Activated T-helper 1 cell treated with anti-CD3 and anti-CD28 coated beads, Interleukin-12 subunit alpha, Interleukin-12 subunit beta, Interleukin-2, Interleukin-4 antibody, amounts not matched to agents 30 ng/mL and 10 ng/mL and 1 ng/mL, durations not matched to agents 14 hours and 24 hours and 36 hours (primary cell): Measurements from ENCODE around the gene SRGAP2C. TPM values are rescaled to one million over a fixed set of nuclear protein-coding genes. Genes with fewer than 3 reads are reported as not detected.
A peak's percentile ranks its signal among the peaks of the same experiment; 100 is the strongest.
"Not testable (repeated sequence)": the region's sequence is repeated elsewhere in the genome, so short reads cannot be mapped to it uniquely, and the experiment has no call there.

ENCODE experiments used
- DNase-seq: peaks from one replicate; pipeline ENCODE4 v3.0.0; 2021; ENCODE audit warnings: low spot score
- H3K27ac Mint-ChIP-seq: one replicate; pipeline ENCODE4 v1.8.0; 2021; ENCODE audit warnings: mild to moderate bottlenecking, mixed read lengths
- H3K27me3 Mint-ChIP-seq: one replicate; pipeline ENCODE4 v1.8.0; 2022; ENCODE audit warnings: mild to moderate bottlenecking, moderate library complexity, mixed read lengths; ENCODE audit not compliant: insufficient read depth
- H3K36me3 Mint-ChIP-seq: one replicate; pipeline ENCODE4 v1.8.0; 2021; ENCODE audit warnings: low read depth, mixed read lengths
- H3K4me1 Mint-ChIP-seq: one replicate; pipeline ENCODE4 v1.8.0; 2021; ENCODE audit warnings: low read depth, mixed read lengths
- H3K4me3 Mint-ChIP-seq: one replicate; pipeline ENCODE4 v1.8.0; 2021; ENCODE audit warnings: mild to moderate bottlenecking, moderate library complexity, mixed read lengths
- H3K9me3 Mint-ChIP-seq: one replicate; pipeline ENCODE4 v1.8.0; 2021; ENCODE audit warnings: mixed read lengths
- intact Hi-C: fragments of 100-400 bp; cut with micrococcal nuclease; formaldehyde crosslinking; loops from one replicate; pipeline ENCODE4 v1.15.1; 2024
- total RNA-seq: library from RNA; stranded (reverse); gene quantifications from 2 replicates; pipeline ENCODE4 v1.2.3, GENCODE V29; 2022

Gene SRGAP2C
- total RNA-seq, 1 donor from 2014 or later = 52.9 TPM

- H3K27me3 Mint-ChIP-seq, H3K27ac Mint-ChIP-seq, intact Hi-C loops, H3K36me3 Mint-ChIP-seq, H3K9me3 Mint-ChIP-seq, H3K4me1 Mint-ChIP-seq, H3K4me3 Mint-ChIP-seq, DNase-seq: not testable (repeated sequence)
Measured at GRCh38 chr1:121349332-121349967, 164.7 kb downstream of the SRGAP2C start.

GRCh38 chr1:121355711-121356420, 171.1 kb downstream of the SRGAP2C start:
- H3K4me3 Mint-ChIP-seq, DNase-seq, H3K4me1 Mint-ChIP-seq, H3K27ac Mint-ChIP-seq, intact Hi-C loops, H3K9me3 Mint-ChIP-seq, H3K36me3 Mint-ChIP-seq, H3K27me3 Mint-ChIP-seq: not testable (repeated sequence)

DNA sequence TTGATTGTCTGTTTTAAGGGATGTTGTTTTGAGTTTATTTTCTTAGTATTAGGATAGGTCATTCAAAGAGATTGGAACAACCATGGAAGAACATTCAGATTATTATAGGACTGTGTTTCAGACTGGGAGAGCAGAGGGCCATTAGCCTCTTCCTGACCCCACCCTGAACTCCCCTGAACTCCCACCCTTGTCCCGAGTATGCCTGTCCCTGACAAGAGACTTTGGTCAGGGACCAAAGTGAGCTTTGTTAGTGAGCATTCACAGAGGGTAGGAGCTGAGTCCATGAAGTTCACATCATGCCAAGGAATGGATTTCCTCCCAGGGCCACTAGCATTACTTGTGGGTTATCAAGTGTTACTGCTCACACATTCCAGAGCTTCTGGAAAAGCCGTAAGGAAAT, 172.0 kb downstream of the SRGAP2C start:
- H3K27ac Mint-ChIP-seq, H3K4me1 Mint-ChIP-seq, DNase-seq, H3K4me3 Mint-ChIP-seq, H3K9me3 Mint-ChIP-seq, H3K36me3 Mint-ChIP-seq, intact Hi-C loops, H3K27me3 Mint-ChIP-seq: not testable (repeated sequence)

- H3K27ac Mint-ChIP-seq, H3K9me3 Mint-ChIP-seq, DNase-seq, H3K4me3 Mint-ChIP-seq, H3K4me1 Mint-ChIP-seq, H3K36me3 Mint-ChIP-seq, intact Hi-C loops, H3K27me3 Mint-ChIP-seq: not testable (repeated sequence)
Measured at GRCh38 chr1:121360531-121360930, 175.8 kb downstream of the SRGAP2C start.

DNA sequence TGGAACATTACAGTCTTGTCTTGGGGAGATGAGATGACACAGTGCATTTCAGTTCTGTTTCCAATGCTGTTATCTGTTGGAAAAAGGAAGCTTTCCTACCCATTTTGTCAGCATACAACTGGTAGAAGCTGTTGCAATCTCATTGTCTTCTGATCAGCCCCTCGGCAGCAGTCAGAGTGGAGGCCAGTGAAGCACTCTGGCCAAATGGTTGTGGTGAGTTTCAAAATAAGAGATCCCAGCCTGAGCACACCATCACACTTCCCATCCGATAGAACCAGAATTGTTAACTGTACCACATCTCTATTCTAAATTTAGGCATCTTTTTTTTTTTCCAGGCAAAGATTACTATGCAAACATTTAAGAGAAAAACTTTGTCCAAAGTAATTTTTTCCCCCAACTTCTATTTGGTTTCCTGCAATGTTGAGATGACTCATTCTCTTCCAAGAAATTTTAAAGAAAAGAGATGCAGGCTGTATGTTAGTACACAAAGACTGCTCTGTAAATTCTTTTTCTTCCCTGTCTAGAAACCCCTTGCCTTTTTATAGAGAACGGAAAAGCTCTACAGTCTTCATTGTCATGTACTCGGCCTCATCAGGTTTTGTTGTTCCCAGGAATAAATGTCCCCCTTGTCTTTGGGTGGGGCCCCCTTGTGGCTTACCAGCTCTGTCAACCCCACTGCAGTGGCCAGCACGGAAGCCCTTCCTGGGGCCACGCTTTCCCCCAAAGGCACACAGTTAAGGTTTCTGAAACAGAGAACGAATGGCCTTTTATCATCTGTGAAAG, 176.9 kb downstream of the SRGAP2C start:
- peak overlapping the region; percentile 39 for H3K4me3 Mint-ChIP-seq
- DNase-seq, intact Hi-C loops, H3K9me3 Mint-ChIP-seq, H3K27me3 Mint-ChIP-seq, H3K4me1 Mint-ChIP-seq, H3K36me3 Mint-ChIP-seq: not testable (repeated sequence)
- H3K27ac Mint-ChIP-seq = peak overlapping the region; percentile 86

GRCh38 chr1:121362234-121362883, 177.6 kb downstream of the SRGAP2C start:
- H3K9me3 Mint-ChIP-seq, H3K36me3 Mint-ChIP-seq, H3K4me1 Mint-ChIP-seq, H3K27me3 Mint-ChIP-seq, intact Hi-C loops, DNase-seq: not testable (repeated sequence)
- H3K27ac Mint-ChIP-seq = peak overlapping the region; percentile 86
- peak overlapping the region; percentile 45 for H3K4me3 Mint-ChIP-seq

DNA sequence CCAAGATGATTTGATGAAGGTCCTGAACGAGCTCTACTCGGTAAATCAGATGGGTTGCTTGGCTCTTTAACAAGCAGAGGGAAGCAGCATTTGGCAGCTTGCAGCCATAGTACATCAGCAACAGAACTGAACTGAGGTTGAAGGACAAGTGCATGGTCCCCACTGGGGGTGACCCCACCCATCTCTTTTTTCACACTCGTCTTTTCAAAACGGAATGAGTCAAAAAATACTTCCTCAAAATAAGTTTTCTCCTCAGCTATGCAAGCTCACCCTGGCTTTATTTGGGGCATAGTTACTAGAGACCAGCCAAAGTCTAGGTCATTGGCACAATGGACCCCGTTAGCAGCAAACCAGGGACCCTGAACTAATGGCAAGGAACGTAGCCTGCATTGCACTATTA, 180.5 kb downstream of the SRGAP2C start:
- DNase-seq, H3K9me3 Mint-ChIP-seq, intact Hi-C loops, H3K27me3 Mint-ChIP-seq, H3K36me3 Mint-ChIP-seq, H3K4me3 Mint-ChIP-seq, H3K4me1 Mint-ChIP-seq, H3K27ac Mint-ChIP-seq: not testable (repeated sequence)

DNA sequence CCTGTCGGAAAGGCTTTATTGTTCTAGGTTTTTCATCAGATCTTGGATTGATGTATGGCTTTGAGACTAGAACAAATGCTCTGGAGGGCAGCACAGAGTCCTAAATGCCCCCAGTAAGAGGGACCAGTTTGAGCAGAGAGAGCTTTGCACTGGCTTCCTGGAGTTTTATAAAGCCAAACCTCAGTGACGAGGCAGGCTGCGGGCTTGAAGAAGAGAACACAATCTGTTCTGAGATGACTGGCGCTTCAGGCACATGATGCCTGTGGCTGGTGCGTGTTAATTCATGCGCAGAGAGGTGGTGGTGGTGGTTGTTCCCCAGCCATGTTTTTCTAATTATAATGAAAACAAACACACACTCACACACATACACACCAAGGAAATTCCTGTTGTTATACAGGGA, 180.9 kb downstream of the SRGAP2C start:
- not testable (repeated sequence) for H3K36me3 Mint-ChIP-seq, DNase-seq, H3K27me3 Mint-ChIP-seq

GRCh38 chr1:121366171-121366570, 181.4 kb downstream of the SRGAP2C start:
- DNase-seq, intact Hi-C loops, H3K4me3 Mint-ChIP-seq, H3K9me3 Mint-ChIP-seq, H3K4me1 Mint-ChIP-seq, H3K36me3 Mint-ChIP-seq, H3K27me3 Mint-ChIP-seq, H3K27ac Mint-ChIP-seq: not testable (repeated sequence)

More for the DNA sequence above, 180.9 kb downstream of the SRGAP2C start:
- H3K4me1 Mint-ChIP-seq, H3K9me3 Mint-ChIP-seq, H3K4me3 Mint-ChIP-seq, H3K27ac Mint-ChIP-seq, intact Hi-C loops: not testable (repeated sequence)

GRCh38 chr1:121368910-121369309, 184.1 kb downstream of the SRGAP2C start:
- H3K36me3 Mint-ChIP-seq, H3K27me3 Mint-ChIP-seq, H3K9me3 Mint-ChIP-seq, DNase-seq, intact Hi-C loops, H3K4me3 Mint-ChIP-seq, H3K4me1 Mint-ChIP-seq, H3K27ac Mint-ChIP-seq: not testable (repeated sequence)

- intact Hi-C loops, H3K4me3 Mint-ChIP-seq, H3K27me3 Mint-ChIP-seq, H3K4me1 Mint-ChIP-seq, H3K9me3 Mint-ChIP-seq, DNase-seq, H3K36me3 Mint-ChIP-seq, H3K27ac Mint-ChIP-seq: not testable (repeated sequence)
Measured at GRCh38 chr1:121369959-121370358, 185.2 kb downstream of the SRGAP2C start.

DNA sequence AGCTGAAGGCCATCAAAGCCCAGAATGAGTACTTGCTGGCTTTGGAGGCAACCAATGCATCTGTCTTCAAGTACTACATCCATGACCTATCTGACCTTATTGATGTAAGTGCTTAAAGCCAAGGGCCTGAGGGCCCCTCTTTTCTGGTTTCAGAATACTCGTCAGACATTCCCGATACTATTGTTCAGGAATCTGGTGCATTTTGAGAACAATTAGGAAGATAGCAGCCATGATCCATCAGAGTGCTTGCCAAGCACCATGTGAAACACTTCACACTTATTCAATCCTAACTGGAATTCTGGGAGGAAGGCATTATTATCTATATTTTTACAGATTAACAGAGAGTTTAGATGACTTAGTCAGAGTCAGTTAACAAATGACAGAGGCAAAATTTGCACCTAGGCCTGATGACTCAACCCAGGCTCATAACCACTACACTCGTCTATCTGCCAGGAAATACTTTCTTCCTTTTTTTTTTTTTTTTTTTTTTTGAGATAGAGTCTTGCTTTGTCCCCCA, 190.1 kb downstream of the SRGAP2C start:
- DNase-seq, H3K4me1 Mint-ChIP-seq, H3K9me3 Mint-ChIP-seq, H3K36me3 Mint-ChIP-seq, H3K27me3 Mint-ChIP-seq, intact Hi-C loops: not testable (repeated sequence)
- peak overlapping the region; percentile 80 for H3K27ac Mint-ChIP-seq
- peak overlapping the region; percentile 15 for H3K4me3 Mint-ChIP-seq

DNA sequence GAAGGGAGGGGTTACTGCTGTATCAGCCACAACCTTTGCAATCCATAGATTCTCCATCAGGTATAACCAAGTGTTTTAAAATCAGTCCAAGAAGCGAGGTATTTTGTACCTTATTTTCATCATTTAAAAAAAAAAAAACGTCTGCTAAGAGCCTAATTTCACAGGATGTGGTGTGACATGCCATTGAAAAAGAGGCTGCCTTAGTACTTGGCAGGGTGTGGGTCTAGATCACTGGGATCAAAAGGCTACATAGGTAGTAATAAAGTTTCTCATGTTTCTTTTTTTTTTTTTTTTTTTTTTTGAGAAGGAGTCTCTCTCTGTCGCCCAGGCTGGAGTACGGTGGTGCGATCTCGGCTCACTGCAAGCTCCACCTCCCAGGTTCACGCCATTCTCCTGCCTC, 192.2 kb downstream of the SRGAP2C start:
- H3K9me3 Mint-ChIP-seq, H3K27me3 Mint-ChIP-seq, H3K27ac Mint-ChIP-seq, H3K4me1 Mint-ChIP-seq, H3K36me3 Mint-ChIP-seq, DNase-seq, intact Hi-C loops, H3K4me3 Mint-ChIP-seq: not testable (repeated sequence)
